Astrocyte of the cerebellum (primary cell): ENCODE results near the gene PTPRZ1.

ENCODE experiments used
- DNase-seq: peaks from one replicate; pipeline ENCODE4 v3.0.0-alpha.2; 2011; ENCODE audit warnings: low read depth
- H3K4me3 ChIP-seq: 2 replicates; pipeline ENCODE4 v1.5.1; 2011; ENCODE audit warnings: mild to moderate bottlenecking, low read depth, low read length, moderate library complexity
- CTCF ChIP-seq: IDR thresholded peaks from 2 replicates; pipeline ENCODE4 v1.5.1; 2012; ENCODE audit warnings: low read length, low read depth, moderate library complexity, mild to moderate bottlenecking; ENCODE audit errors: missing control alignments
- in situ Hi-C: cut with HindIII; loops from 2 replicates; pipeline ENCODE4 v1.10.0; 2017; ENCODE audit warnings: low sequenced_read_pairs

PTPRZ1 gene

GRCh38 chr7:121874298-121874697 is 1.3 kb downstream of the PTPRZ1 start:
- in situ Hi-C loops: no loop called here
- no peak for DNase-seq
- peak overlapping the region; percentile 64 for H3K4me3 ChIP-seq
- no peak for TF ChIP-seq CTCF

- DNase-seq: no peak
- no peak overlapping the region for H3K4me3 ChIP-seq
- in situ Hi-C loops: no loop called here
- TF ChIP-seq CTCF: no peak
These were observed 2.2 kb downstream of the PTPRZ1 start for GRCh38 chr7:121875203-121875602.

- in situ Hi-C loops: no loop called here
- DNase-seq: no peak
- H3K4me3 ChIP-seq: no peak overlapping the region
- no peak for TF ChIP-seq CTCF
These were observed 3.9 kb downstream of the PTPRZ1 start for GRCh38 chr7:121876656-121877500.

GRCh38 chr7:121878918-121879464 is 6.0 kb downstream of the PTPRZ1 start:
- H3K4me3 ChIP-seq: no peak overlapping the region
- no peak for DNase-seq
- in situ Hi-C loops: no loop called here
- no peak for TF ChIP-seq CTCF

- no peak for DNase-seq
- no peak for TF ChIP-seq CTCF
- H3K4me3 ChIP-seq: no peak overlapping the region
- in situ Hi-C loops: no loop called here
These were observed 6.6 kb downstream of the PTPRZ1 start for GRCh38 chr7:121879544-121879943.

GRCh38 chr7:121882731-121883130 is 9.8 kb downstream of the PTPRZ1 start:
- DNase-seq: no peak
- in situ Hi-C loops: no loop called here
- no peak for TF ChIP-seq CTCF
- H3K4me3 ChIP-seq: no peak overlapping the region
